GM19468 (cell line): Measurements from ENCODE around the gene ADD2.

Experiments
- ATAC-seq: cut with Tn5 transposase; IDR thresholded peaks from one replicate; pipeline ENCODE4 v1.9.1; 2021; ENCODE audit warnings: mild to moderate bottlenecking, moderate library complexity, moderate number of reproducible peaks; ENCODE audit not compliant: unreplicated experiment; ENCODE audit errors: extremely low read depth

Gene ADD2

DNA sequence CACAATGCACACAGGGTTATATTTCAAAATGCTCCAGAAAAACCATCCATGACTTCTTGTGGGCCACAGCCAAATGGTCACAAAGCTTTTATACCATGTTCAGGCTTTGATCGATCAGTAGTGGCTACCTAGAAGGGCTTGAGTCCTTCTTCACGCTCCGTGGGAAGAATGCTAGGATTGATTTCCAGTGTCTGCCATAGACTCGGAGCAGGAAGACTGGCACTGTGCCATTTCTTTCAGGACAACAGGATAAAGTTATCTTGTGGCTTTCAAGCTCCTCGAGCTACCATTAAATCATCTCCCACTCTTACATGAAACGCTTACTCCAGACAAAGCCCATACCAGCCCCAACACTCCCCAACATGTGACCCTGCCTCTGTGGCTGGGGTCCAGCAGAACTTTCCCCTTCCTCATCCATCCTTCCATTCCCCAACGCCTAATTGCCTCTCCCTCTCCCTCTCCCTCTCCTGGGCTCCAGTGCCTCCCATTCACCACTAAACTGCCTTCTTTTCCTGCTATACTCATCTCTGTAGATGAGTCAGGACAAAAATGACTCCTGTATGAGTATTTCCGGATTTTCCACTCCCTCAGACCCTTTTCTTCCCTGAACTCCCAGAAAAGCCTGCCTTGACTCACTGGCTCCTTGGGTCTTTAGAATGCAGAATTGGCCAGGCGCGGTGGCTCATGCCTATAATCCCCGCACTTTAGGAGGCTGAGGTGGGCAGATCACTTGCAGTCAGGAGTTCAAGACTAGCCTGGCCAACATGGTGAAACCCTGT lies 40.9 kb downstream of the ADD2 start:
- no peak for ATAC-seq

DNA sequence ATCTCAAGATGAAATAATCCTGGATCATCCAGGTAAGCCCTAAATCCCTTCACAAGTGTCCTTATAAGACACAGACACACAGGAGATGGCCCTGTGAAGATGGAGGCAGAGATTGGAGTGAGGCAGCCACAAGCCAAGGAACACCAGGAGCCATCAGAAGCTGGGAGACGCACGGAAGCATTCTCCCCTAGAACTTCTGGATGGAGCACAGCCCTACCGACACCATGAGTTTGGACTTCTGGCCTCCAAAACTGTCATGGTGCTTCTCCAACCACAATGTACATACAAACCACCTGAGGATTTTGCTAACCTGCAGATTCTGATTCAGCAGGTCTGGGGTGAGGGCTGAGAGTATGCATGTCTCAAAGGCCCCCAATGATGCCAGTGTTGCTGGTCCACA lies 42.5 kb downstream of the ADD2 start:
- no peak for ATAC-seq

DNA sequence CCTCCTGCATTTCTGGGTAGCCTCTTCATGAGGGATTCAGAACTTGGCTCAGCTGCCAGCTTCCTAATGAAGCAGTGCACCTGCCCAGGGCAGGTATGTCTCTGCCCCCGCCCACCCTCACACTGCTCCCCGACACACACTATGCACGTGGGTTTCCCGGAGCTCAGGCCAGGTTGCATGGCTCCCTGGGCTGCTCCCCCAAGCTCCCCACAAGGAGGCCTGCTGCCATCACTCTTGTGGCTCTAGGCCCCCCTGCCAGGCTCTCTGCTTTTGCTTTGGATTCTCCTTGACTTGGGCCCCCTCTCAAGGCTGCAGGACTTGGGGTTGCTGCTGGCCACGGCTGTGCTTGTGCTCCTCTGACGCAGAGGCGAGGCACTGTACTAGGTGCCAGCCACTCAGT lies 43.6 kb downstream of the ADD2 start:
- ATAC-seq = no peak

DNA sequence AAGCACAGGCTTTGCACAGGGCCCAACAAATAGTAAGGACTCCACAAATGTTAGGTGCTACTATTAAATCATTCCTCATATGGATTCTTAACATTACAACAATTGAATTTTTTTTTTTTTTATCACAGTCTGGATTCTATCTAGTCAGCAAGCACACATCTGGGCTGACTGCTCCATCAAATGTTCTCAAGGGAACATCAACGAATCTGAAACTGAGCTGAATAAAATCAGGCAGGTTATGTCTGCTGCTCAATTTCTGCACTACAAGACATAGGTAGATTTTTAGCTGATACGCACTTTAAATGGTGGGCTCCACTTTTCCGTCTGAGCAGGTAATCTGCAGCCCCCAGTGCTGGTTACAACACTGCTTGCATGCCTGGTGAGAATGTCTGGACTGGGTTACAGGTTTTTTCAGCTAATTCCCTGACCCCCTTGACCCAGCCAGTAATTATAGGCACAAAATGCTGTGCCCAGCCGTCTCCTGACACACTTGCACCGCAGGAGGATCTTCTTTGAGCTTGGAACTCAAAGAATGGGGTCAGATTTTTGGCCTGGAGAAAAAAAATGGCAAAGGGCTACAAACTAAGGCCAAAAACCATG lies 44.6 kb downstream of the ADD2 start:
- ATAC-seq = no peak

DNA sequence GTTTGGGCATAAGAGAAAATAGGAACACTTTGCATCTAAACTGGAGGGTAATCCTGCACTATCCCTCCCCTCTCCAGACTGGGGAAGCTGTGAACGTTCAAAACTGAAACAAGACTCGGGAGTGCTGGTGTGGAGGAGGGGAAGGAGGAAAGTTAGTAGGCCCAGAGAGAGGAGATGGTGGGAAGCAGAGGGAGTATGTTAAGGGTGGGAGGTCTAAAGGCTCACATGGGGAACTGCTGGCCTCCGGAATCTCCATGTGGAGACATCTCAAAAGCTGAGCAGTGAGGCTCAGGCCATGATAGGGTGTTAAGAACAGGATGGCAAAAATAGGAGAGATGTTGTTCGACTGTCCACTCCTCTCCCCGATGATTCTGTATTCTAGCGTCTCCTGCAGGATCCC lies 47.9 kb downstream of the ADD2 start:
- no peak for ATAC-seq

DNA sequence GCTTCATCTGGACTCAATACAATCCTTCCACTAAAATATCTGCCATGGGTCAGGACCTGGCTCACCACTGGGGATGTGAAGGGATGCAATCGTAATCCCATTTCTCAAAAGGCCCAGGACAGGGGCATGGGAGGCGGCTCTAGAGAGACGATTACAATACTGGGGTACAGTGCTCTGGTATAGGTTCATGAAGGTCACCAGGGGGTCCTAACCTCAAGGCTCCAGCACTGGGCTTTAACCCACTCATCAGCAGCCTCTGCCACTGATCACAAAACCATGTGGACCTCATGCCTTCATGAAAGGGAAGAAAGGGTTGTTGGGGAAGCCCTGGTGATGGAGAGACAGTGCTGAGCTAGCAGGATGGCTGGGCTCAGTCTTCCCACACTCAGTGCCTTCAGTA lies 48.8 kb downstream of the ADD2 start:
- ATAC-seq = no peak

DNA sequence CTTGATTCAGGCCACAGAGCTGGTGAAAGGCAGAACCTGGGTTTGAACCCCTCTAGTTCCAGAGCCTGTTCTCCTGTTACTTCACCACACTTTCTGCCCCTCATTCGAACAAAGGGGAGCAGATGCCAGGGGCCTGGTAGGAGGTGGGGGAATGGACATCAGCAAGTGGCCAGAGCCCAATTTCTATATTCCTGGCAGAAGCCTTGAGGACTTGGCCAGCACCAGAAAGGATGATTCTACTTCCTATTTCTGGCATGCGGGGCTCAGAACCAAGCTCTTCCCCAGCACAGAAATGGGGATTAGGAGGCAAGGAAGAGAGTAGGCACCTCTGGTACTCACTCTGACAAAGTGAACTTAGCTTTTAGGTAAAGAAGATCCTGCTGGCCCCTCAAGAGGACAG lies 49.3 kb downstream of the ADD2 start:
- no peak for ATAC-seq

DNA sequence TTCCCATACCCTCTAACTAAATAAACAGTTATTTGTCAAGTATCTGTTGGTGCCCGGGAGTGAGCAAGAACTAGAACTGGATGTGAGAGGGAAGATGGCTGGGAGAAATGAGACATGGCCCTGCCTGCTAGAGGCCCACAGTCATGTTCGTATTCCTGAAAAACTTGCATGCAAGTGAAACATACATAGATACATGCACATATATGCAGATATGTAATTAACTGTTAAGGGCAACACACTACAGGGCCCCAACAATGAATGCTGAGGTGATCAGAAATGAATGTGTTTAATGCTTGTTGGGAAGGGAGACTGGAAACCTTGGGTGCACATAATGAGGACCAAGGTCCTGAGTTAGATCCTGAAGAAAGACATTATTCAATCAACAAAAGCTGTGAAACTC lies 49.8 kb downstream of the ADD2 start:
- ATAC-seq = no peak

DNA sequence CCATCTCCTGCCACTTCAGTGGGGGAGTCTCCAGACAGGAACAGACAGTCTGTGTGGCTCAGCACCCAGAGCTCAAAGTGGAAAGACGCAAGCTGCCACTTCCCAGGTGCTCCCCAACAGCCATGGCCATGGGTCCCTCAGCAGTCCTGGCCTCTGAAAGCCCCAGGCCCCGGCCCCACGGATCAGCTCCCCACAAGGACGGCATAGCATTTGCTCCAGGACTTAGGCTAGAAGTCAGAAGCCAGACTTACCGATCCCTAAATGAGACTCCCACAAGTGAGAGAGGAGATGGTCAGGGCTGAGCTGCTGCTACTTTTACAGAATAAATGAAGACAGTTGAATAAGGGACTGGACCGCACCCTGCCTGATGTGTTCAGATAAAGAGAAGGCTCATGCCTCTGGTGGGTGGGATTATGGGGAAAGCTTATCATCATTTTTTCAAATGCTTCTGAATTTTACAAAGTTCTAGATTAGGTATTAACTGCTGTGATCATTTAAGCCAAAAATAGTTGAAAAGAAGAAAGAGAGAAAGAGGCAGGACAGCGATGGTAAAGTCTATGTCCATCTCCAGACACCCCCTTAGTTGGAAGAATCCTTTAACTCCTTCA lies 50.5 kb downstream of the ADD2 start:
- no peak for ATAC-seq

DNA sequence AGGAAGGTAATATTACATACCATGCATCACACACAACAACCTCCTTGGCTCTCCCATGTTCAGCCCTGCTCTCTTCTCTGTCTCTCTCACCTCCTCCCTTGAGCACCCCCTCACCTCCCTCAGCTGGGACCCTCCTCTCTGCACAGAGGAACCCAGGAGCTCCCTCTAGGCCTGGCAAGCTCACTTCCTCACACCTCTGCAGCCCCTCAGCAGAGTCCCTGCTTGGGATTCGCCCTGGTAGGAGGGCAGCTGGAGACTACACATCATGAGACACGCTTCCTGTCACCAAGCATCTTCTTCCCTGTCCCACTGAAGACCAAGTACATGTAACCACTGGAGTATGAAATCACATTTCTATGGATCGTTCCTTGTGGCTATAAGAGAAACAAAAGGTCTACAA lies 51.0 kb downstream of the ADD2 start:
- no peak for ATAC-seq

DNA sequence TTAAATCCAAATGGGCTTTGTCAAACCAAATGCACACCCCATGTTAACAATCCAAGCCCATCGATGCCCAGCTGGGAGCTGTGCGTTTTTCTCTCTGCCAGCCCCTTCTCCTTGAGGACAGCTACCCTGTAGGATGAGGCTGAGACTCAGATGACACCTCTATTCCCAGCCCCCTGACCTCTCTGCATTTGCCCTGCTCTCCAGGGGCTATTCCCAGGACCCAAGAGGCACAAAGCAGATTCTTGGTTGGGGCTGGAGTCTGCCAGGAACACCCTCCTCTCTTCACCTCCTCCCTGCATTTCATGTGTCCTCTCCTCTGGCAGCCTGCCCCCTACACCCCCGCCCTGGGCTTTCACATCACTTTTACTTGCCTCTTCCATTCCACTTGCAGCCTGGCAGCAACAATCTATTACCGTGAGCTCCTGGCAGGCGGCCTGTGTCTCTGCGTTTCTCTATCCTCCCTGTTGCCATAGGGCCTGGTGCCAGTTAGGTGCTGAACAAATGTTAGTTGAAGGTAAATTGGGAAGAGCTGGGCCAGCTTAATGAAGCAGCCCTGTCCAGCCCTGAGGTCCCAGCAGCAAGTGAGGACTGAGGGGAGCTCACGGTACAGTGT lies 51.8 kb downstream of the ADD2 start:
- no peak for ATAC-seq

DNA sequence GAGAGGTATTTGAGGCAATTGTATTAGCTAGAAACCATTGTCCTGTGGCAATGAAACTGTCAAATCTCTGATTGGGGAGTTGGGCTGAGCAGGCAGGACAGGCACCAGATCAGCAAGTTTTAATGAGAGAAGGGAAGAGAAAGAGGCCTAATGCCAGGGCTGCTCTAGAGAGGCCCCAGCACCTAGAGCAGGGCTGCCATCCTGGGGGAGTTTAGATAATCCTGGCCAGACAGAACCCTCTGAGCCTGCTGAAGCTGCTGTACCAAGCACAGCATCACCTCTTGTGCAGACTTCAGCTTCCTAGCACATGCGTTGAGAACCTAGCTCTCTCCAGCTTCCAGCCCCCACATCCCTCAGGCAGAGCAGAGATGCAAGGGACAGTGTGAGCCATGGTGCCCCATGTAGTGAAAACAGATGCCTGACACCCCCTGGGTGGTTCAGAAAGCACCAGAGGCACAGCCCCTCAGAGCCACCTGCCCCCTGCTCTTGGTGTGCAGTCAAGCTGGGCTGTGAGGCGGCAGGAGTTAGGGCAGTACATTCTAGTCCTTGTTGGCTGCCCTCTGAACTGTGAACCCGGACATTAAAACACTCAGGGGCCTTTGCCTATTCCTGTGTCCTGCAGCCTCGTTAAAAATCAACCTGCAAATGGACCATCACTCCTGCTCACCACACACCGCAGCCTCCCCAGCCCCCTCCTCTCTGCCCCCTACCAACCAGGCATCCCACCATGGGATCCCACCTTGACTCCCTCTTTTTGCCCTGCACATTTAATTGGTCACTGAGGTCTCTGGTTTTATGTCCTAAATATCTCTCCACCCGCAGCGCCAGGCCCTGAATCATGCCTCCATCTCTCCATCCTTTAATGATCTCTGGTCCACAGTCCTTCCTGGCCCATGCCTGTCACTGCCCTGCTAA lies 52.7 kb downstream of the ADD2 start:
- ATAC-seq = no peak

DNA sequence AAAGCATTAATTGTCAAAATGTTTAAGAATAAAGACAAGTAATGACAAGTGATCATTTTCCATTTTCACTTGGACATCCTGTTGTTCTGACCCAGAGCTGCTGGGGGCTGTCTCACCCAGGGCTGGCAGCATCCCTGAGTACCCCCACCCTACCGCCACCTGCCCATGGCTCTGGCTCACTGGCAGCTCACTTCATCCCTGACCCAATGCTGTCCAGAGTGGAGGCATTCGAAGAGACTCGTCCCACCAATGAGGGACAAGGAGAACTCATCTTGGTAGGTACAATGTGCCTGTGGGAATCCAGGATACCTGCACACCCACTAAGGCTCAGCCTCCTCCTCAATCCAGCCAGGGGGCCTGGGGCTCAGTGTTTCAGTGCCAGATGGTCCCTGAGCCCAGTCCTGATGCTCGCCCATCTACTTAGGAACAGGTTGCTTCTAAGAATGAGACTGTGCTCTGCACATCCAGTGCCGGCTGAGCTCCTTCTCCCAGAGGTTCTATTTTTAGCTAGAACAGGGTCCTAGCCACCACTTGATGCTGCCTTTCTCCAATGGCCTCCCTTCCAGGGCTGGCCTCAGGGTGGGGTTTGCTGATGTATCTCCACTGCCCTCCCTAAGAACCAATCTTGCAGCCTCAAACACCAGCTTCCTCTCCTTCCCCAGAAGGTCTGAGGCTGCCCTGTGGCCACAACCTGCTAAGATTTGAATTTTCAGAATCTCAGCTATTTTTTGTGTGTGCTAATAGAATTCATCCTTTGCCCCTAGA lies 53.7 kb downstream of the ADD2 start:
- ATAC-seq = no peak

DNA sequence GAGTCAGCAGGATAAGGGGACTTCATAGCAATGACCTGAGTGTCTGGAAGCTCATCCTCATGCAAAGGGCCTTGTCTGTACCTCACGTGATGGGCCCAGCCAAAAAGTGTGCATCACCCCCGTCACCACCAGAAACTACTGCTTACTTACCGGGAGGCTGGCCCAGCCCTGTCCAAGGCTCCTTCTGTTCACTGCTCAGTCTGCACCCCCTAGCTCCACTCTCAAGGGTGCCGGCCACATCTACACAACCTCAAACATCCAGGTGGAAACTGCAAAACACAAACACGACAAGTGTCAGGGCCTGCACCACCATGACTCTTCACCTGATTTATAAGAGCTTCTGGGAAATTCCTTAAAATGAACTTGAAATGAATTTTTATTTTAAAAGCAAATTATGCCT lies 55.1 kb downstream of the ADD2 start:
- ATAC-seq = no peak

DNA sequence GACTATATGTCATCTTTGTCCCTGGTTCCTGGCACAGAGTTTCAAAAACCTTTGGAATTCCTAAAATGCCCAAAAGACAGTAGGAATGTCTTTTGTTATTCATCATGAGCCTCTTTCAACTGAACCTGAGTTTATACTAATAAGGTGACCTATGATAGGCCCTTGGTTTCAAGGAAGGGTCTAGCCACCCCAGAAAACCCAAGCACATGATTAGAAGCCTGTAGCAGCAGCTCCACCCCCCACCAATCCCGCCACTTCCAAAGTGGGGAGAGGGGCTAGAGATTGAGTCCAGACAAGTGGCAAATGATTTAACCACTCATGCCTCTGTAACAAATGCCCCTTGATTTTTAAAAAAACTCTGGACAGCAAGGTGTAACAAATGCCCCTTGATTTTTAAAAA lies 56.8 kb downstream of the ADD2 start:
- no peak for ATAC-seq

DNA sequence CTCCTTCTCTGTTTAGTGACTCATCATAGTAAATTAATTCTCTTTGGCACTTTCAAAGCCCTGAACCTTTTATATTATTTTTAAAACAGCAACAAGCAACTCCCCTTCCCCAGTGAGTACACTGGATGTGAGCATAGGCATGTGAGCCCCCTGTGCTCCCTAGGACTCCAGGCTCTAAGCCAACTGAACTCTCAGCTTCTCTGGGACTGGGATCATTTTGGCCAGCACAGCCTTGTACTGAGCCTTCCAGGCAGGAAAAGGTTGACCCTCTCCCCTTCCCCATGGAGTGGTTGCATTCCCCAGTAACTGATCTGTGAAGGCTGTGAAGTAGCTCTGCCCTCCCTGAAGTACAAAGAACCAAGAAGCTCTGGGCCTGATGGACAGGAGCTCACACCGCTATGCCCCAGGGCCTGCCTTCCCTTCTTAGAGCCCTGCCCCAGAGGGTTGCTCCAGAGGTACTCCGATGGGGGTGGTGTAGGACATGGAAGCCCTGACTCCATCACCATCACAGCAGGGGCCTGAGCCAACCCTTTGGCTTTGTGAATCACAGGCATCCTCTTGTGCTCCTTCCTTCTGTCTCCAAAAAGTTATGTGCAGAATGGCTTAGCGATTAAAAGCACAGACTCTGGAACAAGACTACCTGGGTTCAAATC lies 57.8 kb downstream of the ADD2 start:
- no peak for ATAC-seq

DNA sequence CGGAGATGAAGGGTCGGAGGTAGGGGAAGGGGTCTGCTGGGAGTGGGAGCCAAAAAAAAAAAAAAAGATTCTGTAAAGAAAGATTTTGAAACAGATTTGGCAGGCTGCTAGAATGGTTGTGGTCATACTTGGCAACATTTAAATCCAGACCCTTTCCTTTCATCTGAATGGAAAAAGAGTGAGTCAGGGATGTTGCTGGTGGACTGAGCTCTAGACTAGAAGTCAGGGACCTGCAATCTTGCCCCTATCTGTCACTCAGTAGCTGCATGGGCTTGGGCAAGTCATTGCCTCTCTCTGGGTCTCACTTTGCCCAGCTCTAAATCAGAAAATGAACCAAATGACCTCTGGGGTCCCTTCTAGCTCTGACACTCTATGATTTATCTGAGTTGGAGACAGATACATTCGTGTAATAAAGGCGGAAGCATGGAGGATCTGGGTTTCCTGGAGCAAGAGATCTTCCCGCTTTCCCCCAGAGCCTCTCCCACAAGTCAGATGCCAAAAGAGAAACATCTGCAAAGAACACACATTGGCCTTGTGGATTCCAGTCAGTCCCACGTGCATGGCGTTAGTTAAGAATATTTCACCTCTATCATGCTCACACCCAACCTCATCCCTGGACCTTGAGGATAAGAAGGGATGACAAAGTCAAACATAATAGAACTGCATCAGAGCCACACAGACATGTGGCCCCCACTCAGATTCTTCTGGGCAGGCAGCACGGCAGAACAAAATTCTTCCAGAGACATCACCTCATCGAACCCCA lies 58.5 kb downstream of the ADD2 start:
- no peak for ATAC-seq
